SK-N-DZ (cell line): ENCODE data around the gene PKN2.
"Not testable (repeated sequence)": the region's sequence is repeated elsewhere in the genome, so short reads cannot be mapped to it uniquely, and the experiment has no call there.

ENCODE experiments used
- DNase-seq: peaks from one replicate; pipeline ENCODE4 v3.0.0-alpha.2; 2015; ENCODE audit warnings: low spot score
- small RNA-seq, 2 experiments: library from RNA; depleted of rRNA; stranded (forward); fragments of <200 nt; gene quantifications; one replicate each; pipeline ENCODE3, GENCODE V24; 2014

The PKN2 gene

DNA sequence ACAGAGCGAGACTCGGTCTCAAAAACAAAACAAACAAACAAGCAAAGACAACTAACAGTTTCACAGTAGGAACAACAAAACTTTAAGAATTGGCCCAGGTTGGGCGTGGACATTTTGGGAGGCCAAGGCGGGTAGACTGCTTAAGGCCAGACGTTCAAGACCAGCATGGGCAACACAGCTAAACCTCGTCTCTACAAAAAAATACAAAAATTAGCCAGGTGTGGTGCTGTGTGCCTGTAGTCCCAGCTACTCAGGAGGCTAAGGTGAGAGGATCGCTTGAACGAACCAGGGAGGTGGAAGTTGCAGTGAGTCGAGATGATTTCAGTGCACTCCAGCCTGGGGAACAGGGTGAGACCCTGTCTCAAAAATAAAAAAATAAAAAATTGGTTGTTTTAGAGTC lies 193.8 kb downstream of the PKN2 start:
- DNase-seq = no peak

DNA sequence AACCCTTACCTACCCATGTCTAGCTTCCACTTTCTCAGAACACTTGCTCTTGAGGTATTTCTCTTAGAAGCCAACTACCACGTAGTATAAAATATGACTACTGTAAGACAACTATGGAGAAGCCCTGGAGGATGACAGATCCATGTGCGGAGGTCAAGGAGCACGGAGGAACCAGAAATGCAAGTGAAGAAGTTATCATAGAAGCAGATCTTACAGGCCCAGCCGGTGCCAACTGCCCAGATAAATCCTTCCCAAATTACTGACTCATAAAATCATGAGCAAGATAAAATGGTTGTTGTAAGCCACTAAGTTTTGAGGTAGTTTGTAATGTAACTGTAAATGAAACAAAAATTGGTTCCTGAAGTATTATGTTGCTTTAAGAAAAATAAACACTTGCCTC lies 194.7 kb downstream of the PKN2 start:
- no peak for DNase-seq

DNA sequence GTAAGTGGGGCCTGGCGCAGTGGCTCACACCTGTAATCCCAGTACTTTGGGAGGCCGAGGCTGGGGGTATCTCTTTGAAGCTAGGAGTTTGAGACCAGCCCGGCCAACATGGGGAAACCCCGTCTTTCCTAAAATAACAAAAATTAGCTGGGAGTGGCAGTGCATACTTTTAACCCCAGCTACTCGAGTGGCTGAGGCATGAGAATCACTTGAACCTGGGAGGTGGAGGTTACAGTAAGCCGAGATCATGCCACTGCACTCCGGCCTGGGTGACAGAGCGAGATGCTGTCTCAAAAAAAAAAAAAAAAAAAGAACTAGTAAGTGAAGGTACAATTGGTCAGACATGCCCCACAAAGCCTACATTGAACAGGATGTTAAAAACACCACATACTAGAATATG lies 196.6 kb downstream of the PKN2 start:
- not testable (repeated sequence) for DNase-seq

DNA sequence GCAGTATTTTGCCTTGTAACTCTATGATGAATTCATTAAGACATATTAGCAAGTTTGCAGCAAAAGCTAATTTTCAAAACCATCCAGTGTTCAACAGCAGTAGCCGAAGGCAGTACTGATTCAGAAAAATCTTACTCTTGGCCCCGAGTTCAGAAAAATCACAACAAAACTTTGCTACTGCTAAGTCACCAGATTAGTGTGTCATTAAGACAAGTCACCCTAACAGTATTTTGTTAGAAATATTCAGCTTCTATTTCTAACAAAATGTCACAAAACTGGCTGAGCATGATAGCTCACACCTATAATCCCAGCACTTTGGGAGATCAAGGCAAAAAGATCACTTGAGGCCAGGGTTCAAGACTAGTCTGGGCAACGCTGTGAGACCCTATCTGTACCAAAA lies 199.1 kb downstream of the PKN2 start:
- no peak for DNase-seq

Small RNA genes lying within 50 kb of the gene (small RNA-seq; reads per million reads assigned to genes)
- gene RNU6-125P = 0 reads per million in 2 experiments
